ENCODE measurements around the gene ATP8A2. TPM values are rescaled to one million over a fixed set of nuclear protein-coding genes. Genes with fewer than 3 reads are reported as not detected.

Gene ATP8A2
- total and polyA plus RNA-seq, 4 donors: 0.01 to 0.08 (median 0.05) TPM; not detected in 1

DNA sequence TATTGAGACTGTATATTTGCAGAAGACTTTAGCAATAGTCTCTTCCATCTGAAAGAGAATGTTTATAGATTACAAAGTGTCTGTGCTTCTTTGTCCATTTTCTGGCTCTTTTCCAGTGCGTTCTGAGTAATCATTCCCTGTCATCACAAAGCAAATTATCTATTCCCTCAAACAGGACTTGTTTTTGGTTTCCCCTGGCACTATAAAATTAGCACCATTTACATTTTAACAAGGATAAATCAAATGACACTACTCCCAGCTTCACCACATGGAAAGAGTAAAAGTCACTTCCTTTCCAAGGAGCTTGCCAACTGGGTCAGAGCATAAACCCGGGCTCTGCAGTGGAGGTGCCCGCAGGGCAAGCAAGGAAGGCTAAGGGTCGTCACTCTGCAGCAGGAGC is 591.9 kb downstream of the ATP8A2 start:
- TF ChIP-seq NR2F2 (IDR thresholded peaks at IDR 0.05): no peak
- no peak for TF ChIP-seq JUND (IDR thresholded peaks at IDR 0.05)
- TF ChIP-seq HNF4A (conservative IDR thresholded peaks at IDR 0.05): no peak
- no peak for TF ChIP-seq RAD21 (IDR thresholded peaks at IDR 0.05)
- TF ChIP-seq EGR1 (IDR thresholded peaks at IDR 0.05; ENCODE audit: low read depth in 2 of 2): no peak
- no peak for TF ChIP-seq HNF4G (IDR thresholded peaks at IDR 0.05)
- H3K9me3 ChIP-seq (ENCODE audit: control insufficient read depth in 4 of 4, low read length in 3 of 4): peaks cover 0 to 2% (median 0%) of the 10 kb centered on the region in 4 donors
- 46% methylated on average over 4 of the region's 4 CpGs for WGBS
- H3K4me3 ChIP-seq (ENCODE audit: low read depth in 1 of 3, low read length in 3 of 3): no peak overlapping the region
- H3K4me1 ChIP-seq (ENCODE audit: control insufficient read depth in 4 of 4, insufficient read depth in 4 of 4, low read length in 3 of 4): no peaks in the 10 kb centered on the region
- no peak for DNase-seq (ENCODE audit: low spot score)
- no peak overlapping the region for H3K27ac ChIP-seq (ENCODE audit: low read depth in 1 of 2, low read length in 2 of 2)
- H3K36me3 ChIP-seq (ENCODE audit: control insufficient read depth in 4 of 4, insufficient read depth in 3 of 4, low read depth in 1 of 4, low read length in 3 of 4): no peaks in the 10 kb centered on the region
- H3K27me3 ChIP-seq (ENCODE audit: control insufficient read depth in 4 of 4, insufficient read depth in 4 of 4, low read length in 3 of 4): peaks cover 0 to 6% (median 0%) of the 10 kb centered on the region in 4 donors
- H3K9ac ChIP-seq (ENCODE audit: low read depth in 1 of 2, low read length in 2 of 2): no peak overlapping the region

DNA sequence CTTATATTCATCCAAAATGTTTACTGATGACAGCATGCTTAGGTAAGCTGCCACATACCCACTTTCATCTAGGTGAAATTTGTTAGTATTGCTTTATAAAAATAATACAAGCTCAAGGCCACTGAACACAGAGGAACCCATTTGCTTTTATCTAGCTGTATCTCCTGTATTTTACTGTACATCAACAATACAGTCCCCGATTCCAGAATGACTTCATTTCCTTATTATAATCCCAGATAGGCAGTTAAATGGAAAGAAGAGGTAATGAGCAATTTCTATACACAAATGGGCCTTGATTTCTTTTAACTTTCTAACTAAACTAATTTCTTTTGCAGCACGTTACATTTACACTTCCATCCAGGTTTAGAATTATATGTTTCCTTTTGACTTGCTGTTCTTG is 593.8 kb downstream of the ATP8A2 start:
- H3K27ac ChIP-seq (ENCODE audit: low read depth in 1 of 2, low read length in 2 of 2): no peak overlapping the region
- no peaks in the 10 kb centered on the region for H3K9me3 ChIP-seq (ENCODE audit: control insufficient read depth in 4 of 4, low read length in 3 of 4)
- WGBS: 74% methylated on average over 2 of the region's 2 CpGs
- no peak overlapping the region for H3K9ac ChIP-seq (ENCODE audit: low read depth in 1 of 2, low read length in 2 of 2)
- H3K27me3 ChIP-seq (ENCODE audit: control insufficient read depth in 4 of 4, insufficient read depth in 4 of 4, low read length in 3 of 4): peaks cover 0 to 6% (median 0%) of the 10 kb centered on the region in 4 donors
- no peak overlapping the region for H3K4me3 ChIP-seq (ENCODE audit: low read depth in 1 of 3, low read length in 3 of 3)
- no peaks in the 10 kb centered on the region for H3K36me3 ChIP-seq (ENCODE audit: control insufficient read depth in 4 of 4, insufficient read depth in 3 of 4, low read depth in 1 of 4, low read length in 3 of 4)
- no peaks in the 10 kb centered on the region for H3K4me1 ChIP-seq (ENCODE audit: control insufficient read depth in 4 of 4, insufficient read depth in 4 of 4, low read length in 3 of 4)
- DNase-seq (ENCODE audit: low spot score): no peak
- TF ChIP-seq FOXA1 (IDR thresholded peaks at IDR 0.05) (no peak), FOXA2 (IDR thresholded peaks at IDR 0.05) (no peak), HNF4A (conservative IDR thresholded peaks at IDR 0.05) (no peak), EGR1 (IDR thresholded peaks at IDR 0.05; ENCODE audit: low read depth in 2 of 2) (no peak), RXRA (IDR thresholded peaks at IDR 0.05) (no peak), GABPA (IDR thresholded peaks at IDR 0.05 in 1 of 2, conservative IDR thresholded peaks at IDR 0.05 in 1 of 2) (no peak)
- TF ChIP-seq, protein P1, sequence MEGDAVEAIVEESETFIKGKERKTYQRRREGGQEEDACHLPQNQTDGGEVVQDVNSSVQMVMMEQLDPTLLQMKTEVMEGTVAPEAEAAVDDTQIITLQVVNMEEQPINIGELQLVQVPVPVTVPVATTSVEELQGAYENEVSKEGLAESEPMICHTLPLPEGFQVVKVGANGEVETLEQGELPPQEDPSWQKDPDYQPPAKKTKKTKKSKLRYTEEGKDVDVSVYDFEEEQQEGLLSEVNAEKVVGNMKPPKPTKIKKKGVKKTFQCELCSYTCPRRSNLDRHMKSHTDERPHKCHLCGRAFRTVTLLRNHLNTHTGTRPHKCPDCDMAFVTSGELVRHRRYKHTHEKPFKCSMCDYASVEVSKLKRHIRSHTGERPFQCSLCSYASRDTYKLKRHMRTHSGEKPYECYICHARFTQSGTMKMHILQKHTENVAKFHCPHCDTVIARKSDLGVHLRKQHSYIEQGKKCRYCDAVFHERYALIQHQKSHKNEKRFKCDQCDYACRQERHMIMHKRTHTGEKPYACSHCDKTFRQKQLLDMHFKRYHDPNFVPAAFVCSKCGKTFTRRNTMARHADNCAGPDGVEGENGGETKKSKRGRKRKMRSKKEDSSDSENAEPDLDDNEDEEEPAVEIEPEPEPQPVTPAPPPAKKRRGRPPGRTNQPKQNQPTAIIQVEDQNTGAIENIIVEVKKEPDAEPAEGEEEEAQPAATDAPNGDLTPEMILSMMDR (IDR thresholded peaks at IDR 0.05; ENCODE audit: low read depth, low read length, missing input control): no peak
- TF ChIP-seq, protein P2, sequence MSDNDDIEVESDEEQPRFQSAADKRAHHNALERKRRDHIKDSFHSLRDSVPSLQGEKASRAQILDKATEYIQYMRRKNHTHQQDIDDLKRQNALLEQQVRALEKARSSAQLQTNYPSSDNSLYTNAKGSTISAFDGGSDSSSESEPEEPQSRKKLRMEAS (IDR thresholded peaks at IDR 0.05): no peak

DNA sequence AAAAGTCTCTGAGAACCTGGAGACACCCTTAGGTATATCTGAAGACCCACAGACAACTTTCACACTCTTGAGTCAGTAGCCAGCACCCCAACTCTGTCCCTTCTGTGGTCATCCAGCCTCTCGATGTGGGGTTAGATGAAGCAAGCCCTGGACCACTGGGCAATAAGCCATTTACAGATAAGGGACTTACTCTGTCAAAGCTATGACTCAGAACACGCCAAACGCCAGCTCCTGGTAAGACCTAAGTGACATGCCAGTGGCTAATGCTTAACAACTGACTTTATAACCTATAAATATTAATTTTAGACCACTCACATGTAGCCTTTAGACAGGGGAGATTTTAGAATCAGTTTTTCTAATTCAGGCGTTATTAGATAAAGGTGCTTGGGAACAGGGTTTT is 594.3 kb downstream of the ATP8A2 start:
- Histone ChIP-seq H3K9me3 (ENCODE audit: control insufficient read depth in 4 of 4, low read length in 3 of 4) (no peaks in the 10 kb centered on the region), H3K27ac (ENCODE audit: low read depth in 1 of 2, low read length in 2 of 2) (no peak overlapping the region), H3K4me1 (ENCODE audit: control insufficient read depth in 4 of 4, insufficient read depth in 4 of 4, low read length in 3 of 4) (no peaks in the 10 kb centered on the region), H3K9ac (ENCODE audit: low read depth in 1 of 2, low read length in 2 of 2) (no peak overlapping the region), H3K27me3 (ENCODE audit: control insufficient read depth in 4 of 4, insufficient read depth in 4 of 4, low read length in 3 of 4) (peaks cover 0 to 6% (median 0%) of the 10 kb centered on the region in 4 donors), H3K36me3 (ENCODE audit: control insufficient read depth in 4 of 4, insufficient read depth in 3 of 4, low read depth in 1 of 4, low read length in 3 of 4) (no peaks in the 10 kb centered on the region), H3K4me3 (ENCODE audit: low read depth in 1 of 3, low read length in 3 of 3) (no peak overlapping the region)
- TF ChIP-seq NR2F2 (IDR thresholded peaks at IDR 0.05) (no peak), EGR1 (IDR thresholded peaks at IDR 0.05; ENCODE audit: low read depth in 2 of 2) (no peak), FOXA2 (IDR thresholded peaks at IDR 0.05) (no peak), GABPA (IDR thresholded peaks at IDR 0.05 in 1 of 2, conservative IDR thresholded peaks at IDR 0.05 in 1 of 2) (no peak), FOXA1 (IDR thresholded peaks at IDR 0.05) (no peak), RXRA (IDR thresholded peaks at IDR 0.05) (no peak), TAF1 (conservative IDR thresholded peaks at IDR 0.05) (no peak), RAD21 (IDR thresholded peaks at IDR 0.05) (no peak), HNF4G (IDR thresholded peaks at IDR 0.05) (no peak), HNF4A (conservative IDR thresholded peaks at IDR 0.05) (no peak)
- TF ChIP-seq, protein P1 (IDR thresholded peaks at IDR 0.05; ENCODE audit: low read depth, low read length, missing input control): no peak
- TF ChIP-seq, protein P2 (IDR thresholded peaks at IDR 0.05): no peak
- TF ChIP-seq, protein P3, sequence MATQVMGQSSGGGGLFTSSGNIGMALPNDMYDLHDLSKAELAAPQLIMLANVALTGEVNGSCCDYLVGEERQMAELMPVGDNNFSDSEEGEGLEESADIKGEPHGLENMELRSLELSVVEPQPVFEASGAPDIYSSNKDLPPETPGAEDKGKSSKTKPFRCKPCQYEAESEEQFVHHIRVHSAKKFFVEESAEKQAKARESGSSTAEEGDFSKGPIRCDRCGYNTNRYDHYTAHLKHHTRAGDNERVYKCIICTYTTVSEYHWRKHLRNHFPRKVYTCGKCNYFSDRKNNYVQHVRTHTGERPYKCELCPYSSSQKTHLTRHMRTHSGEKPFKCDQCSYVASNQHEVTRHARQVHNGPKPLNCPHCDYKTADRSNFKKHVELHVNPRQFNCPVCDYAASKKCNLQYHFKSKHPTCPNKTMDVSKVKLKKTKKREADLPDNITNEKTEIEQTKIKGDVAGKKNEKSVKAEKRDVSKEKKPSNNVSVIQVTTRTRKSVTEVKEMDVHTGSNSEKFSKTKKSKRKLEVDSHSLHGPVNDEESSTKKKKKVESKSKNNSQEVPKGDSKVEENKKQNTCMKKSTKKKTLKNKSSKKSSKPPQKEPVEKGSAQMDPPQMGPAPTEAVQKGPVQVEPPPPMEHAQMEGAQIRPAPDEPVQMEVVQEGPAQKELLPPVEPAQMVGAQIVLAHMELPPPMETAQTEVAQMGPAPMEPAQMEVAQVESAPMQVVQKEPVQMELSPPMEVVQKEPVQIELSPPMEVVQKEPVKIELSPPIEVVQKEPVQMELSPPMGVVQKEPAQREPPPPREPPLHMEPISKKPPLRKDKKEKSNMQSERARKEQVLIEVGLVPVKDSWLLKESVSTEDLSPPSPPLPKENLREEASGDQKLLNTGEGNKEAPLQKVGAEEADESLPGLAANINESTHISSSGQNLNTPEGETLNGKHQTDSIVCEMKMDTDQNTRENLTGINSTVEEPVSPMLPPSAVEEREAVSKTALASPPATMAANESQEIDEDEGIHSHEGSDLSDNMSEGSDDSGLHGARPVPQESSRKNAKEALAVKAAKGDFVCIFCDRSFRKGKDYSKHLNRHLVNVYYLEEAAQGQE (IDR thresholded peaks at IDR 0.05): no peak
- no peak for DNase-seq (ENCODE audit: low spot score)
- WGBS: 74% methylated on average over 4 of the region's 4 CpGs

All from liver (tissue), 9 donors.